H9 (cell line): ENCODE results near the gene KDM1B. TPM values are rescaled to one million over a fixed set of nuclear protein-coding genes. Genes with fewer than 3 reads are reported as not detected.

Experiments
- DNase-seq: peaks from one replicate; pipeline ENCODE4 v3.0.0-alpha.2; 2017
- H2AFZ ChIP-seq: one replicate; pipeline ENCODE4 v1.6.1; 2013; ENCODE audit warnings: mild to moderate bottlenecking, low read length, control low read depth, moderate library complexity
- H2AK5ac ChIP-seq: 2 replicates; pipeline ENCODE4 v1.6.1; 2013; ENCODE audit warnings: low read length, control low read depth, mixed read lengths; ENCODE audit not compliant: insufficient read length
- H2BK120ac ChIP-seq: one replicate; pipeline ENCODE4 v1.6.1; 2013; ENCODE audit warnings: low read depth, mild to moderate bottlenecking, low read length, control low read depth, inconsistent platforms; ENCODE audit not compliant: poor library complexity, severe bottlenecking
- H2BK12ac ChIP-seq: 2 replicates; pipeline ENCODE4 v1.6.1; 2013; ENCODE audit warnings: low read length, control low read depth, mixed read lengths, low read depth; ENCODE audit not compliant: insufficient read length
- H2BK15ac ChIP-seq: 2 replicates; pipeline ENCODE4 v1.6.1; 2013; ENCODE audit warnings: low read depth, low read length, control low read depth
- H2BK20ac ChIP-seq: one replicate; pipeline ENCODE4 v1.6.1; 2013; ENCODE audit warnings: low read depth, mild to moderate bottlenecking, low read length, control low read depth, inconsistent platforms; ENCODE audit not compliant: poor library complexity, severe bottlenecking
- H2BK5ac ChIP-seq: 2 replicates; pipeline ENCODE4 v1.6.1; 2013; ENCODE audit warnings: low read length, control low read depth, mixed read lengths; ENCODE audit not compliant: insufficient read length
- H3K14ac ChIP-seq: 2 replicates; pipeline ENCODE4 v1.6.1; 2013; ENCODE audit warnings: low read length, control low read depth; ENCODE audit not compliant: insufficient read depth
- H3K18ac ChIP-seq: 2 replicates; pipeline ENCODE4 v1.6.1; 2013; ENCODE audit warnings: low read depth, mild to moderate bottlenecking, mixed read lengths, low read length, control low read depth; ENCODE audit not compliant: insufficient read length
- H3K23ac ChIP-seq: 2 replicates; pipeline ENCODE4 v1.6.1; 2013; ENCODE audit warnings: low read length, control low read depth, mixed read lengths, low read depth; ENCODE audit not compliant: insufficient read length
- H3K23me2 ChIP-seq: 2 replicates; pipeline ENCODE4 v1.6.1; 2013; ENCODE audit warnings: low read depth, mild to moderate bottlenecking, mixed read lengths, low read length, control low read depth; ENCODE audit not compliant: insufficient read length, poor library complexity, severe bottlenecking
- H3K27ac ChIP-seq: 2 replicates; pipeline ENCODE4 v1.5.1; 2013; ENCODE audit warnings: low read length, control low read depth, mixed read lengths, low read depth; ENCODE audit not compliant: insufficient read length
- H3K27me3 ChIP-seq: 2 replicates; pipeline ENCODE4 v1.6.1; 2013; ENCODE audit warnings: low read length, control low read depth, inconsistent platforms; ENCODE audit not compliant: insufficient read depth
- H3K4ac ChIP-seq: 2 replicates; pipeline ENCODE4 v1.6.1; 2013; ENCODE audit warnings: low read depth, mild to moderate bottlenecking, control low read depth, inconsistent platforms, low read length, moderate library complexity
- H3K4me1 ChIP-seq: 2 replicates; pipeline ENCODE4 v1.6.1; 2013; ENCODE audit warnings: low read length, control low read depth, inconsistent platforms; ENCODE audit not compliant: insufficient read depth
- H3K4me2 ChIP-seq: 2 replicates; pipeline ENCODE4 v1.6.1; 2013; ENCODE audit warnings: low read length, control low read depth, mixed read lengths; ENCODE audit not compliant: insufficient read length, insufficient read depth
- H3K56ac ChIP-seq: 2 replicates; pipeline ENCODE4 v1.6.1; 2013; ENCODE audit warnings: low read depth, mild to moderate bottlenecking, mixed read lengths, low read length, control low read depth; ENCODE audit not compliant: insufficient read length
- H3K79me1 ChIP-seq: 2 replicates; pipeline ENCODE4 v1.6.1; 2013; ENCODE audit warnings: low read depth, mild to moderate bottlenecking, moderate library complexity, low read length, control low read depth, inconsistent platforms; ENCODE audit not compliant: insufficient read depth, poor library complexity, severe bottlenecking
- H3K79me2 ChIP-seq: 2 replicates; pipeline ENCODE4 v1.6.1; 2013; ENCODE audit warnings: low read length, control low read depth, inconsistent platforms; ENCODE audit not compliant: insufficient read depth
- H3K9ac ChIP-seq: 2 replicates; pipeline ENCODE4 v1.6.1; 2013; ENCODE audit warnings: low read length, control low read depth, mixed read lengths; ENCODE audit not compliant: insufficient read length; ENCODE audit errors: extremely low read depth
- H3K9me3 ChIP-seq: one replicate; pipeline ENCODE4 v1.6.1; 2013; ENCODE audit warnings: low read depth, low read length, inconsistent platforms; ENCODE audit not compliant: control insufficient read depth
- H3T11ph ChIP-seq: one replicate; pipeline ENCODE4 v1.6.1; 2013; ENCODE audit warnings: mild to moderate bottlenecking, low read length, control low read depth, inconsistent platforms
- H4K20me1 ChIP-seq: one replicate; pipeline ENCODE4 v1.6.1; 2013; ENCODE audit not compliant: control insufficient read depth, insufficient read length, insufficient read depth
- H4K5ac ChIP-seq: 2 replicates; pipeline ENCODE4 v1.6.1; 2013; ENCODE audit warnings: low read depth, mild to moderate bottlenecking, mixed read lengths, low read length, control low read depth; ENCODE audit not compliant: insufficient read length
- H4K8ac ChIP-seq: replicated peaks from 2 replicates; pipeline ENCODE4 v1.6.1; 2013; ENCODE audit warnings: low read length, control low read depth, mixed read lengths, low read depth; ENCODE audit not compliant: insufficient read length
- H4K91ac ChIP-seq: 2 replicates; pipeline ENCODE4 v1.6.1; 2013; ENCODE audit warnings: low read depth, mild to moderate bottlenecking, moderate library complexity, mixed read lengths, low read length, control low read depth; ENCODE audit not compliant: insufficient read length
- H3K27ac Mint-ChIP-seq, 3 experiments: 2 replicates in 2 of 3; 3 replicates in 1 of 3; pipeline ENCODE4 v1.8.0; 2020 to 2021; ENCODE audit warnings: mixed read lengths in 3 of 3, mild to moderate bottlenecking in 1 of 3, moderate library complexity in 1 of 3
- H3K27me3 Mint-ChIP-seq: 2 replicates; pipeline ENCODE4 v1.8.0; 2021; ENCODE audit warnings: low read depth, mild to moderate bottlenecking, moderate library complexity, mixed read lengths
- H3K36me3 Mint-ChIP-seq, 3 experiments: 2 replicates in 2 of 3; 3 replicates in 1 of 3; pipeline ENCODE4 v1.8.0; 2020 to 2021; ENCODE audit warnings: low read depth in 3 of 3, mixed read lengths in 3 of 3; ENCODE audit not compliant: insufficient read depth in 1 of 3
- H3K4me1 Mint-ChIP-seq, 2 experiments: 2 replicates each; pipeline ENCODE4 v1.8.0; 2020; ENCODE audit warnings: mixed read lengths in 2 of 2
- H3K4me3 Mint-ChIP-seq, 2 experiments: 2 replicates in 1 of 2; 3 replicates in 1 of 2; pipeline ENCODE4 v1.8.0; 2020 to 2021; ENCODE audit warnings: mild to moderate bottlenecking in 2 of 2, mixed read lengths in 2 of 2, moderate library complexity in 1 of 2
- H3K9me3 Mint-ChIP-seq, 2 experiments: 2 replicates in 1 of 2; 3 replicates in 1 of 2; pipeline ENCODE4 v1.8.0; 2020; ENCODE audit warnings: mild to moderate bottlenecking in 2 of 2, mixed read lengths in 2 of 2, moderate library complexity in 1 of 2
- CTCF ChIP-seq: fragments of 200-600 bp; sonication (generic); conservative IDR thresholded peaks from 3 replicates; pipeline ENCODE4 v1.8.0; 2021; ENCODE audit warnings: antibody characterized with exemption, mild to moderate bottlenecking
- WGBS: extraction: QIAGEN DNeasy Blood & Tissue Kit; methylation state at CpG from one replicate; pipeline ENCODE4 v1.1.7; 2013; ENCODE audit warnings: missing lambda C conversion rate, low lambda C conversion rate, mixed read lengths; ENCODE audit not compliant: insufficient read length; ENCODE audit errors: extremely low coverage; 5-methylcytosine and 5-hydroxymethylcytosine counted together
- total RNA-seq: library from RNA; stranded (reverse); gene quantifications from 2 replicates; pipeline ENCODE4 v1.2.1, GENCODE V29; 2021

The KDM1B gene
- total RNA-seq, 1 experiment from 2014 or later = 5.4 TPM

GRCh38 chr6:18186033-18186432, 30.8 kb downstream of the KDM1B start:
- no peak overlapping the region for H3K9ac ChIP-seq
- peak overlapping the region; percentile 74 for H3K27ac ChIP-seq
- no peak overlapping the region for H3K14ac ChIP-seq
- Mint-ChIP-seq H3K4me3 (peak overlapping the region; percentile 24 to 66; a peak in 4 of 5 replicates), H3K27ac (peak overlapping the region; percentile 74 to 98 (median 96)), H3K9me3 (no peaks in the 10 kb centered on the region), H3K36me3 (peaks cover 0 to 6% (median 2%) of the 10 kb centered on the region in 3 experiments; a peak in 3 of 7 replicates), H3K4me1 (peaks cover 35 to 47% of the 10 kb centered on the region in 2 experiments), H3K27me3 (no peaks in the 10 kb centered on the region)
- H4K91ac ChIP-seq = no peak overlapping the region
- no peak for TF ChIP-seq CTCF
- no peak overlapping the region for H4K5ac ChIP-seq
- no peak overlapping the region for H2BK15ac ChIP-seq
- no peaks in the 10 kb centered on the region for H3K79me2 ChIP-seq
- peak; percentile 64 for DNase-seq
- no peaks in the 10 kb centered on the region for H3K79me1 ChIP-seq
- H3K4me1 ChIP-seq = peaks cover 7% of the 10 kb centered on the region; the same call in 1 of the 2 replicates
- no peak overlapping the region for H2AFZ ChIP-seq
- no peaks in the 10 kb centered on the region for H3K23me2 ChIP-seq
- H3T11ph ChIP-seq = no peak overlapping the region
- H4K8ac ChIP-seq = no peak overlapping the region
- no peaks in the 10 kb centered on the region for H3K9me3 ChIP-seq
- H2BK5ac ChIP-seq = no peak overlapping the region
- H4K20me1 ChIP-seq = no peaks in the 10 kb centered on the region
- no peak overlapping the region for H3K56ac ChIP-seq
- H3K18ac ChIP-seq = no peak overlapping the region
- H3K23ac ChIP-seq = no peak overlapping the region
- H2AK5ac ChIP-seq = no peak overlapping the region
- WGBS = no CpG with 5 or more reads among the region's 2 CpGs
- H3K4me2 ChIP-seq = peak overlapping the region; percentile 13
- no peak overlapping the region for H2BK12ac ChIP-seq
- H2BK120ac ChIP-seq = no peak overlapping the region
- H3K27me3 ChIP-seq = no peaks in the 10 kb centered on the region
- H2BK20ac ChIP-seq = no peak overlapping the region
- no peak overlapping the region for H3K4ac ChIP-seq
